Kidney epithelial cell (primary cell): ENCODE data around the gene DRD2. TPM values are rescaled to one million over a fixed set of nuclear protein-coding genes. Genes with fewer than 3 reads are reported as not detected.
A peak's percentile ranks its signal among the peaks of the same experiment; 100 is the strongest.

Source experiments
- DNase-seq: peaks from one replicate; pipeline ENCODE4 v3.0.0-alpha.2; 2010; ENCODE audit warnings: low read depth
- H3K27me3 ChIP-seq: 2 replicates; pipeline ENCODE4 v1.6.0; 2011; ENCODE audit warnings: low read length; ENCODE audit not compliant: control insufficient read depth, insufficient read depth
- H3K36me3 ChIP-seq: 2 replicates; pipeline ENCODE4 v1.5.1; 2011; ENCODE audit warnings: low read length; ENCODE audit not compliant: control insufficient read depth, insufficient read depth
- H3K4me3 ChIP-seq: 2 replicates; pipeline ENCODE4 v1.5.1; 2011; ENCODE audit warnings: low read depth, mild to moderate bottlenecking, control low read depth, low read length
- total RNA-seq: library from RNA; depleted of rRNA; stranded (reverse); fragments of >200 nt; gene quantifications from 2 replicates; pipeline ENCODE4 v1.2.3, GENCODE V29; 2015
- TF ChIP-seq, protein P1 (sequence below): IDR thresholded peaks from 2 replicates; pipeline ENCODE4 v1.5.1; 2011; ENCODE audit warnings: mild to moderate bottlenecking, moderate library complexity, low read length, control low read depth, inconsistent platforms; ENCODE audit not compliant: insufficient read depth, poor library complexity, severe bottlenecking

DRD2 gene
- total RNA-seq, 1 donor from 2014 or later, result 0.42 TPM

GRCh38 chr11:113514856-113515255 is 39.7 kb upstream of the DRD2 start:
- Histone ChIP-seq H3K27me3 (no peaks in the 10 kb centered on the region), H3K4me3 (no peak overlapping the region), H3K36me3 (no peaks in the 10 kb centered on the region)
- DNase-seq, result no peak
- TF ChIP-seq, protein P1, sequence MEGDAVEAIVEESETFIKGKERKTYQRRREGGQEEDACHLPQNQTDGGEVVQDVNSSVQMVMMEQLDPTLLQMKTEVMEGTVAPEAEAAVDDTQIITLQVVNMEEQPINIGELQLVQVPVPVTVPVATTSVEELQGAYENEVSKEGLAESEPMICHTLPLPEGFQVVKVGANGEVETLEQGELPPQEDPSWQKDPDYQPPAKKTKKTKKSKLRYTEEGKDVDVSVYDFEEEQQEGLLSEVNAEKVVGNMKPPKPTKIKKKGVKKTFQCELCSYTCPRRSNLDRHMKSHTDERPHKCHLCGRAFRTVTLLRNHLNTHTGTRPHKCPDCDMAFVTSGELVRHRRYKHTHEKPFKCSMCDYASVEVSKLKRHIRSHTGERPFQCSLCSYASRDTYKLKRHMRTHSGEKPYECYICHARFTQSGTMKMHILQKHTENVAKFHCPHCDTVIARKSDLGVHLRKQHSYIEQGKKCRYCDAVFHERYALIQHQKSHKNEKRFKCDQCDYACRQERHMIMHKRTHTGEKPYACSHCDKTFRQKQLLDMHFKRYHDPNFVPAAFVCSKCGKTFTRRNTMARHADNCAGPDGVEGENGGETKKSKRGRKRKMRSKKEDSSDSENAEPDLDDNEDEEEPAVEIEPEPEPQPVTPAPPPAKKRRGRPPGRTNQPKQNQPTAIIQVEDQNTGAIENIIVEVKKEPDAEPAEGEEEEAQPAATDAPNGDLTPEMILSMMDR, result no peak

DNA sequence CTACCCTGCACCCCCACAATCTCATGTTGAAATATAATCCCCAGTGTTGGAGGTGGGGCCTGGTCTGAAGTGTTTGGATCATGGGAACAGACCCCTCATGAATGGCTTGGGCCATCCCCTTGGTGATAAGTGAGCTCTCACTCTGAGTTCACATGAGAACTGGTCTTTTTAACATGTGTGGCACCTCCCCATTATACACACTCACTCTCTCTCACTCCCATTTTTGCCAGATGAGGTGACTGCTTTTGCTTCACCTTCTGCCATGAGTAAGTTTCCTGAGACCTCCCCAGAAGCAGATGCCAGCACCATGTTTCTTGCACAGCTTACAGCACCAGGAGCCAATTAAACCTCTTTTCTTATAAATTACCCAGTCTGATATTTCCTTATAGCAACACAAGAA is 32.1 kb upstream of the DRD2 start:
- DNase-seq, result no peak
- TF ChIP-seq, protein P1, result no peak
- H3K27me3 ChIP-seq, result no peaks in the 10 kb centered on the region

GRCh38 chr11:113506893-113507292 is 31.7 kb upstream of the DRD2 start:
- H3K27me3 ChIP-seq, result no peaks in the 10 kb centered on the region
- H3K36me3 ChIP-seq, result no peaks in the 10 kb centered on the region
- DNase-seq, result no peak
- TF ChIP-seq, protein P1, result no peak
- no peak overlapping the region for H3K4me3 ChIP-seq

More for the DNA sequence above, 32.1 kb upstream of the DRD2 start:
- H3K36me3 ChIP-seq, result no peaks in the 10 kb centered on the region
- no peak overlapping the region for H3K4me3 ChIP-seq

DNA sequence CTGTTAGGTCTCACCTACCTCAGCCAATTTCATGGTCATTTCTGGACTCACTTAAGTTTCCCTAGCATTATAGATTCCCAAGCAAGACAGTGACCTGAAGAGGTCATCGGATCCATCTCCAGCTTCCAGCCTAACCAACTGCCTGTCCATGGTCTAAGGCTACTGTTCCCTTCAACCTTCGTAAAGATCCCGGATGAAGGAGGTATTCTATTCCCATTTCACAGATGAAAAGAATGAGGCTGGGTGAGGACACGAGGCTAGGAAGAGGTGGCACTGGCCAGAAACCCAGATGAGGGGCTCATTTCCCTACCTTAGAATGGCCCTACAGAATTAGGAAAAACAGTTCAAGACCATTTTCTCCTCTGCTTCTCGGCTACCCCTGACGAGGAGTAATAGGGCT is 31.3 kb upstream of the DRD2 start:
- no peaks in the 10 kb centered on the region for H3K27me3 ChIP-seq
- no peaks in the 10 kb centered on the region for H3K36me3 ChIP-seq
- no peak for DNase-seq
- TF ChIP-seq, protein P1, result no peak
- no peak overlapping the region for H3K4me3 ChIP-seq

- no peaks in the 10 kb centered on the region for H3K27me3 ChIP-seq
- TF ChIP-seq, protein P1, result no peak
These were observed 30.6 kb upstream of the DRD2 start for GRCh38 chr11:113505541-113506375.

GRCh38 chr11:113505046-113505445 is 29.8 kb upstream of the DRD2 start:
- Histone ChIP-seq H3K36me3 (no peaks in the 10 kb centered on the region), H3K4me3 (no peak overlapping the region), H3K27me3 (no peaks in the 10 kb centered on the region)
- DNase-seq, result no peak
- TF ChIP-seq, protein P1, result no peak

More at GRCh38 chr11:113505541-113506375, 30.6 kb upstream of the DRD2 start:
- Histone ChIP-seq H3K4me3 (no peak overlapping the region), H3K36me3 (no peaks in the 10 kb centered on the region)
- DNase-seq, result peak; percentile 85
